ENCODE measurements around the gene MSH5. TPM values are rescaled to one million over a fixed set of nuclear protein-coding genes. Genes with fewer than 3 reads are reported as not detected.

Gene MSH5
- total RNA-seq, 1 experiment from 2014 or later, result 38.1 TPM

DNA sequence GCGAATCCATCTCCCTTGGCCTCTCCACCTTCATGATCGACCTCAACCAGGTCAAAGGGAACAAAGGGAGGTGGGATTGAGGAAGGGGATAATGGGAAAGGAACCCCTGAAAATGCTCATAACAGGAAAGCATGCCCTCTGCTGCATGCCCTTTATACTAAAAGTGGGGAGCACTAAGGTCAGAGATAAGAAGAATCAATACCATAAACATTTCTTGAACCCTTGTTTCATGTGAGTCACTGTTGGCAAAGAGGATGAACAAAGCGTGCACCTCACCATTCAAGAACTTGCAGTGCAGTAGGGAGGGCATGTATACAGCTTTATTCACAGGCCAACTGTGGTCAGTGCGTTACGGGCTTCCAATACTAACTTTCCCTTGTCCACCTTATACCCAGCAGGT lies 21.0 kb downstream of the MSH5 start:
- intact Hi-C loops (cut with micrococcal nuclease; ENCODE audit: unreplicated experiment), result no loop called here
- TF ChIP-seq POLR2AphosphoS5 (IDR thresholded peaks at IDR 0.05; ENCODE audit: low read depth, low read length), result no peak
- TF ChIP-seq, protein P1, sequence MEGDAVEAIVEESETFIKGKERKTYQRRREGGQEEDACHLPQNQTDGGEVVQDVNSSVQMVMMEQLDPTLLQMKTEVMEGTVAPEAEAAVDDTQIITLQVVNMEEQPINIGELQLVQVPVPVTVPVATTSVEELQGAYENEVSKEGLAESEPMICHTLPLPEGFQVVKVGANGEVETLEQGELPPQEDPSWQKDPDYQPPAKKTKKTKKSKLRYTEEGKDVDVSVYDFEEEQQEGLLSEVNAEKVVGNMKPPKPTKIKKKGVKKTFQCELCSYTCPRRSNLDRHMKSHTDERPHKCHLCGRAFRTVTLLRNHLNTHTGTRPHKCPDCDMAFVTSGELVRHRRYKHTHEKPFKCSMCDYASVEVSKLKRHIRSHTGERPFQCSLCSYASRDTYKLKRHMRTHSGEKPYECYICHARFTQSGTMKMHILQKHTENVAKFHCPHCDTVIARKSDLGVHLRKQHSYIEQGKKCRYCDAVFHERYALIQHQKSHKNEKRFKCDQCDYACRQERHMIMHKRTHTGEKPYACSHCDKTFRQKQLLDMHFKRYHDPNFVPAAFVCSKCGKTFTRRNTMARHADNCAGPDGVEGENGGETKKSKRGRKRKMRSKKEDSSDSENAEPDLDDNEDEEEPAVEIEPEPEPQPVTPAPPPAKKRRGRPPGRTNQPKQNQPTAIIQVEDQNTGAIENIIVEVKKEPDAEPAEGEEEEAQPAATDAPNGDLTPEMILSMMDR (IDR thresholded peaks at IDR 0.05), result no peak
- TF ChIP-seq TCF7L2 (IDR thresholded peaks at IDR 0.05; ENCODE audit: low read depth, low read length), result no peak
- TF ChIP-seq, protein P2, sequence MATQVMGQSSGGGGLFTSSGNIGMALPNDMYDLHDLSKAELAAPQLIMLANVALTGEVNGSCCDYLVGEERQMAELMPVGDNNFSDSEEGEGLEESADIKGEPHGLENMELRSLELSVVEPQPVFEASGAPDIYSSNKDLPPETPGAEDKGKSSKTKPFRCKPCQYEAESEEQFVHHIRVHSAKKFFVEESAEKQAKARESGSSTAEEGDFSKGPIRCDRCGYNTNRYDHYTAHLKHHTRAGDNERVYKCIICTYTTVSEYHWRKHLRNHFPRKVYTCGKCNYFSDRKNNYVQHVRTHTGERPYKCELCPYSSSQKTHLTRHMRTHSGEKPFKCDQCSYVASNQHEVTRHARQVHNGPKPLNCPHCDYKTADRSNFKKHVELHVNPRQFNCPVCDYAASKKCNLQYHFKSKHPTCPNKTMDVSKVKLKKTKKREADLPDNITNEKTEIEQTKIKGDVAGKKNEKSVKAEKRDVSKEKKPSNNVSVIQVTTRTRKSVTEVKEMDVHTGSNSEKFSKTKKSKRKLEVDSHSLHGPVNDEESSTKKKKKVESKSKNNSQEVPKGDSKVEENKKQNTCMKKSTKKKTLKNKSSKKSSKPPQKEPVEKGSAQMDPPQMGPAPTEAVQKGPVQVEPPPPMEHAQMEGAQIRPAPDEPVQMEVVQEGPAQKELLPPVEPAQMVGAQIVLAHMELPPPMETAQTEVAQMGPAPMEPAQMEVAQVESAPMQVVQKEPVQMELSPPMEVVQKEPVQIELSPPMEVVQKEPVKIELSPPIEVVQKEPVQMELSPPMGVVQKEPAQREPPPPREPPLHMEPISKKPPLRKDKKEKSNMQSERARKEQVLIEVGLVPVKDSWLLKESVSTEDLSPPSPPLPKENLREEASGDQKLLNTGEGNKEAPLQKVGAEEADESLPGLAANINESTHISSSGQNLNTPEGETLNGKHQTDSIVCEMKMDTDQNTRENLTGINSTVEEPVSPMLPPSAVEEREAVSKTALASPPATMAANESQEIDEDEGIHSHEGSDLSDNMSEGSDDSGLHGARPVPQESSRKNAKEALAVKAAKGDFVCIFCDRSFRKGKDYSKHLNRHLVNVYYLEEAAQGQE (IDR thresholded peaks at IDR 0.05; ENCODE audit: insufficient read depth in 1 of 2, low read depth in 2 of 2, low read length in 1 of 2), result no peak
- no peak for TF ChIP-seq SIN3A (IDR thresholded peaks at IDR 0.05; ENCODE audit: borderline replicate concordance, insufficient read depth, low read depth, low read length)
- POLR2A ChIA-PET, result interaction anchor here (0.5 kb wide), 1 partner anchor 95 kb away, joined by 4 read pairs; no protein-coding TSS in a partner anchor
- no peaks in the 10 kb centered on the region for H3K9me3 ChIP-seq (ENCODE audit: control insufficient read depth, insufficient read depth, low read depth, low read length)
- no peaks in the 10 kb centered on the region for H3K36me3 ChIP-seq (ENCODE audit: control insufficient read depth, insufficient read depth, low read length)
- DNase-seq (ENCODE audit: low read depth, low spot score) (no peak), ATAC-seq (no peak)
- CTCF ChIA-PET, result no interaction called here
- no peaks in the 10 kb centered on the region for H3K27me3 ChIP-seq (ENCODE audit: control insufficient read depth, insufficient read depth, low read length)
- BruUV-seq (replicated peaks), result no TSS peak
- no peak overlapping the region for H3K4me3 ChIP-seq (ENCODE audit: low read depth in 2 of 2, low read length in 2 of 2)
- in situ Hi-C loops (cut with HindIII; ENCODE audit: low pct_unique_long_range_greater_than_20kb, low sequenced_read_pairs), result no loop called here
- no peak overlapping the region for H3K27ac ChIP-seq (ENCODE audit: low read length)
- H3K4me1 ChIP-seq (ENCODE audit: control insufficient read depth, insufficient read depth, low read length), result no peaks in the 10 kb centered on the region

DNA sequence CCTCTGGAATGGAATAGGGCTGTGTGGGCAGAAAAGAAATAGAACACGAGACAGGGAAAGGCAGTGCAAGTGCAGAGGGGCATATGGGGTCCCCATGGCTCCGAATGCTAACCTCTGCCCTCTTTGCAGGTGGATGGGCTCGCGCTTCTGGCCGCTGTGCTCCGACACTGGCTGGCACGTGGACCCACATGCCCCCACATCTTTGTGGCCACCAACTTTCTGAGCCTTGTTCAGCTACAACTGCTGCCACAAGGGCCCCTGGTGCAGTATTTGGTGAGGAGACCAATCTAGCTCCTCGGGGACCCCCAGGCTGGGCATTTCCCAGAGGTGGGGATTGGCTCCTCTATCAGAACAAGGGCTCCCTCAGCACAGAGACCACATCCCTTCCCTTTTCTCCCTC lies 21.5 kb downstream of the MSH5 start:
- POLR2A ChIA-PET, result interaction anchor here (0.5 kb wide), 2 partner anchors 17 to 95 kb away, joined by 4 to 9 read pairs; no protein-coding TSS in a partner anchor
- in situ Hi-C loops (cut with HindIII; ENCODE audit: low pct_unique_long_range_greater_than_20kb, low sequenced_read_pairs), result no loop called here

More for the DNA sequence above, 21.5 kb downstream of the MSH5 start:
- Histone ChIP-seq H3K36me3 (ENCODE audit: control insufficient read depth, insufficient read depth, low read length) (no peaks in the 10 kb centered on the region), H3K9me3 (ENCODE audit: control insufficient read depth, insufficient read depth, low read depth, low read length) (no peaks in the 10 kb centered on the region), H3K4me3 (ENCODE audit: low read depth in 2 of 2, low read length in 2 of 2) (no peak overlapping the region), H3K27me3 (ENCODE audit: control insufficient read depth, insufficient read depth, low read length) (no peaks in the 10 kb centered on the region), H3K4me1 (ENCODE audit: control insufficient read depth, insufficient read depth, low read length) (no peaks in the 10 kb centered on the region), H3K27ac (ENCODE audit: low read length) (no peak overlapping the region)
- TF ChIP-seq, protein P2 (IDR thresholded peaks at IDR 0.05; ENCODE audit: insufficient read depth in 1 of 2, low read depth in 2 of 2, low read length in 1 of 2), result no peak
- TF ChIP-seq POLR2AphosphoS5 (IDR thresholded peaks at IDR 0.05; ENCODE audit: low read depth, low read length) (no peak), SIN3A (IDR thresholded peaks at IDR 0.05; ENCODE audit: borderline replicate concordance, insufficient read depth, low read depth, low read length) (no peak), TCF7L2 (IDR thresholded peaks at IDR 0.05; ENCODE audit: low read depth, low read length) (no peak)
- TF ChIP-seq, protein P1 (IDR thresholded peaks at IDR 0.05), result no peak
- no peak for DNase-seq (ENCODE audit: low read depth, low spot score)
- intact Hi-C loops (cut with micrococcal nuclease; ENCODE audit: unreplicated experiment), result no loop called here
- BruUV-seq (replicated peaks), result TSS peak; percentile 27
- CTCF ChIA-PET, result no interaction called here
- no peak for ATAC-seq

All from Panc1 (cell line).